SK-N-SH (cell line): Measurements from ENCODE around the gene IFNG. TPM values are rescaled to one million over a fixed set of nuclear protein-coding genes. Genes with fewer than 3 reads are reported as not detected.

Experiments used
- CTCF ChIA-PET: fragments of 300-600, 350-600 bp; formaldehyde crosslinking; extraction: SDS; loops from one replicate; lab custom pipeline; 2021; lab: Yijun Ruan, JAX
- POLR2A ChIA-PET: fragments of 350-600 bp; sonication (Branson Sonifier 250); formaldehyde crosslinking; extraction: SDS; loops from one replicate; lab custom pipeline; 2020; ENCODE audit warnings: antibody characterized with exemption, inconsistent platforms; lab: Yijun Ruan, JAX
- DNase-seq: peaks from one replicate; pipeline ENCODE4 v3.0.0; 2012
- H2AFZ ChIP-seq: fragments of 200-600 bp; sonication (generic); 2 replicates; pipeline ENCODE4 v1.8.1; 2016; ENCODE audit warnings: antibody characterized with exemption, mild to moderate bottlenecking, low read depth
- H3F3A ChIP-seq: fragments of 200-600 bp; sonication (generic); replicated peaks from 2 replicates; pipeline ENCODE3; 2016; ENCODE audit warnings: antibody characterized with exemption, mild to moderate bottlenecking; ENCODE audit not compliant: insufficient read depth
- H3K27ac ChIP-seq, 2 experiments: fragments of 200-500 bp in 1 of 2; fragments of 200-600 bp in 1 of 2; sonication (Bioruptor generic) in 1 of 2; sonication (generic), shearing (Covaris generic) in 1 of 2; 2 replicates each; pipeline versions ENCODE4 v1.5.1 to v1.6.1; 2014 to 2016; ENCODE audit warnings: low read depth in 2 of 2, inconsistent platforms in 1 of 2, low read length in 1 of 2, mild to moderate bottlenecking in 1 of 2, mixed read lengths in 1 of 2
- H3K27me3 ChIP-seq: fragments of 200-600 bp; sonication (generic), shearing (Covaris generic); 2 replicates; pipeline ENCODE4 v1.6.1; 2016; ENCODE audit warnings: mixed run types; ENCODE audit not compliant: insufficient read depth
- H3K36me3 ChIP-seq, 2 experiments: fragments of 200-500 bp in 1 of 2; fragments of 200-600 bp in 1 of 2; sonication (Bioruptor generic) in 1 of 2; sonication (generic) in 1 of 2; replicated peaks in 1 of 2; 2 replicates each; pipeline versions ENCODE3 to v1.5.1; 2014 to 2016; ENCODE audit warnings: low read length in 1 of 2, mild to moderate bottlenecking in 1 of 2; ENCODE audit not compliant: insufficient read depth in 2 of 2, control insufficient read depth in 1 of 2
- H3K4me1 ChIP-seq, 2 experiments: fragments of 200-500 bp in 1 of 2; fragments of 200-600 bp in 1 of 2; sonication (Bioruptor generic) in 1 of 2; sonication (generic), shearing (Covaris generic) in 1 of 2; 2 replicates each; pipeline versions ENCODE4 v1.5.1 to v1.6.1; 2014 to 2016; ENCODE audit warnings: low read depth in 1 of 2, low read length in 1 of 2, mixed run types in 1 of 2; ENCODE audit not compliant: insufficient read depth in 2 of 2, control insufficient read depth in 1 of 2
- H3K4me2 ChIP-seq: fragments of 200-600 bp; sonication (generic), shearing (Covaris generic); 2 replicates; pipeline ENCODE4 v1.6.1; 2017; ENCODE audit warnings: mixed run types
- H3K4me3 ChIP-seq, 2 experiments: fragments of 200-500 bp in 1 of 2; fragments of 200-600 bp in 1 of 2; sonication (Bioruptor generic) in 1 of 2; sonication (generic), shearing (Covaris generic) in 1 of 2; 2 replicates each; pipeline versions ENCODE4 v1.5.1 to v1.8.1; 2014 to 2016; ENCODE audit warnings: low read depth in 2 of 2, inconsistent platforms in 1 of 2, low read length in 1 of 2, mild to moderate bottlenecking in 1 of 2, mixed read lengths in 1 of 2, moderate library complexity in 1 of 2
- H3K79me2 ChIP-seq: fragments of 200-600 bp; sonication (generic); 2 replicates; pipeline ENCODE4 v1.8.1; 2017; ENCODE audit warnings: mild to moderate bottlenecking; ENCODE audit not compliant: insufficient read depth
- H3K9ac ChIP-seq: fragments of 200-600 bp; sonication (generic); 2 replicates; pipeline ENCODE4 v1.6.1; 2017; ENCODE audit warnings: mixed run types
- H3K9me2 ChIP-seq: fragments of 200-600 bp; sonication (generic); 2 replicates; pipeline ENCODE4 v1.6.1; 2017; ENCODE audit warnings: mixed run types
- H3K9me3 ChIP-seq: fragments of 200-600 bp; sonication (generic); 2 replicates; pipeline ENCODE4 v1.6.1; 2017; ENCODE audit warnings: mixed run types, mild to moderate bottlenecking, moderate library complexity
- H4K20me1 ChIP-seq: fragments of 200-600 bp; sonication (generic); 2 replicates; pipeline ENCODE4 v1.6.1; 2017; ENCODE audit warnings: mild to moderate bottlenecking, mixed run types; ENCODE audit not compliant: insufficient read depth
- GABPA ChIP-seq: IDR thresholded peaks from 2 replicates; pipeline ENCODE4 v1.4.0; 2012; ENCODE audit warnings: low read depth, mild to moderate bottlenecking
- JUND ChIP-seq: IDR thresholded peaks from 2 replicates; pipeline ENCODE4 v1.4.0; 2012
- NRF1 ChIP-seq: IDR thresholded peaks from 2 replicates; pipeline ENCODE4 v1.6.1; 2012; ENCODE audit warnings: low read depth, mild to moderate bottlenecking, low read length
- RAD21 ChIP-seq: IDR thresholded peaks from 2 replicates; pipeline ENCODE4 v1.6.1; 2012; ENCODE audit warnings: mild to moderate bottlenecking, low read length
- RXRA ChIP-seq: IDR thresholded peaks from 2 replicates; pipeline ENCODE4 v1.4.0; 2012; ENCODE audit warnings: low read depth, mild to moderate bottlenecking, borderline replicate concordance
- WGBS: methylation state at CpG from one replicate; pipeline ENCODE4 v1.1.6; 2017; ENCODE audit warnings: low lambda C conversion rate; 5-methylcytosine and 5-hydroxymethylcytosine counted together
- polyA plus RNA-seq, 3 experiments: library from polyadenylated mRNA; depleted of rRNA; stranded (reverse); fragments of >200 nt; gene quantifications; 2 replicates each; pipeline ENCODE4 v1.2.3, GENCODE V29; 2012
- TF ChIP-seq, protein P1 (sequence below): IDR thresholded peaks from 2 replicates; pipeline ENCODE4; 2012
- TF ChIP-seq, protein P2 (sequence below): fragments of 200-600 bp; sonication (generic); IDR thresholded peaks from 2 replicates; pipeline ENCODE4 v1.6.1; 2017; ENCODE audit warnings: antibody characterized with exemption, mild to moderate bottlenecking, moderate library complexity

The IFNG gene
- polyA plus RNA-seq, 1 of the 3 experiments (the other 2 are of a cell fraction): not detected

DNA sequence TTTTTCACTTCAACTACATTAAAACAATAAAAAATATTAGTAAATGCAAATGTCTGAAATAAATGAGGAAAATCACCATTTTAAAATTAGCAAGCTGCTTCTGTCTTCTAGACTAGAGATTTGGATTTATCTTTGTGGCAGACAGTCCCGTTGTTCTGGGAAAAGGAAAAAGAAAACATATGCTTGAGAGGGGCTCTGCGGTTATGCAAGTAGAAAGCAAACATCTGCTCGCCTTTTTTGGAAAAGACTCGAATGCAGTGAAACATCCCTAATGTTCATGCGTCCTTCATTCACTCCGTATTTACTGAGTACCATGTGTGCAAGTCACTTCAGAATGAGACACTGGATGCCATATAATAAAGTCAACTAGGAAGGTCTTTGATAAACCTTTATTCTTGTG is 44.9 kb downstream of the IFNG start:
- Histone ChIP-seq H3K79me2 (no peaks in the 10 kb centered on the region), H2AFZ (no peak overlapping the region), H3K4me1 (no peaks in the 10 kb centered on the region), H3K4me3 (no peak overlapping the region), H3K9me3 (no peaks in the 10 kb centered on the region), H4K20me1 (no peaks in the 10 kb centered on the region), H3K9ac (no peak overlapping the region), H3K27ac (no peak overlapping the region), H3F3A (no peaks in the 10 kb centered on the region), H3K9me2 (no peaks in the 10 kb centered on the region), H3K36me3 (no peaks in the 10 kb centered on the region), H3K4me2 (no peak overlapping the region), H3K27me3 (no peaks in the 10 kb centered on the region)
- 57% methylated on average over 6 of the region's 6 CpGs for WGBS
- ChIA-PET POLR2A (no interaction called here), CTCF (interaction anchor here (1.2 kb wide), 1 partner anchor 75 kb away, joined by 3 read pairs; no protein-coding TSS in a partner anchor)
- TF ChIP-seq, protein P1, sequence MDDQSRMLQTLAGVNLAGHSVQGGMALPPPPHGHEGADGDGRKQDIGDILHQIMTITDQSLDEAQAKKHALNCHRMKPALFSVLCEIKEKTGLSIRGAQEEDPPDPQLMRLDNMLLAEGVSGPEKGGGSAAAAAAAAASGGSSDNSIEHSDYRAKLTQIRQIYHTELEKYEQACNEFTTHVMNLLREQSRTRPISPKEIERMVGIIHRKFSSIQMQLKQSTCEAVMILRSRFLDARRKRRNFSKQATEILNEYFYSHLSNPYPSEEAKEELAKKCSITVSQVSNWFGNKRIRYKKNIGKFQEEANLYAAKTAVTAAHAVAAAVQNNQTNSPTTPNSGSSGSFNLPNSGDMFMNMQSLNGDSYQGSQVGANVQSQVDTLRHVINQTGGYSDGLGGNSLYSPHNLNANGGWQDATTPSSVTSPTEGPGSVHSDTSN: no peak
- no peak for TF ChIP-seq RXRA
- no peak for TF ChIP-seq JUND
- no peak for TF ChIP-seq NRF1
- TF ChIP-seq GABPA: no peak
- no peak for DNase-seq

DNA sequence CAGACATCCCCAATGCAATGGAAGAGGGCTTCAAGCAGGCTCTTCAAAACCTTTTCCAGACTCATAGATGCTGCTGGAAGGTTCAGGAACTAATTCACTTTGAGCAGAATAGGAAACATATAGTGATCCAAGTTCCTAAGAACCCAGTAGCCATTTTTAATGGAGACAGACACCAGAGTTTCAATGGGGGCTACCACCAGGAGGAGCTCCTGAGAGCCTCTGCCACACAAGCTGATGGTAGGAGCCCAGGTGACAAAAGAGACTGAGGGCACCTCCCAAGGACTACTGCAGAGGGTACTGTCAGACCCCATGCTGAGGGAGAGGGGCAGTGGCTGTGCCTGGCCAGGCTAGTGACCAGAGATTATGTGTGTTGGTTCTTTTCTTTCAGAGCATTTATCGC is 45.9 kb downstream of the IFNG start:
- no peaks in the 10 kb centered on the region for H4K20me1 ChIP-seq
- no peak for DNase-seq
- H3K9ac ChIP-seq: no peak overlapping the region
- POLR2A ChIA-PET: no interaction called here
- no peak overlapping the region for H3K27ac ChIP-seq
- H3K27me3 ChIP-seq: no peaks in the 10 kb centered on the region
- H3K79me2 ChIP-seq: no peaks in the 10 kb centered on the region
- no peaks in the 10 kb centered on the region for H3K36me3 ChIP-seq
- 0% methylated on average over 1 of the region's 1 CpG for WGBS
- H3K4me3 ChIP-seq: no peak overlapping the region
- H3K9me2 ChIP-seq: no peaks in the 10 kb centered on the region
- CTCF ChIA-PET: interaction anchor here (1.0 kb wide), 1 partner anchor 10 kb away, joined by 3 read pairs; no protein-coding TSS in a partner anchor
- TF ChIP-seq, protein P2, sequence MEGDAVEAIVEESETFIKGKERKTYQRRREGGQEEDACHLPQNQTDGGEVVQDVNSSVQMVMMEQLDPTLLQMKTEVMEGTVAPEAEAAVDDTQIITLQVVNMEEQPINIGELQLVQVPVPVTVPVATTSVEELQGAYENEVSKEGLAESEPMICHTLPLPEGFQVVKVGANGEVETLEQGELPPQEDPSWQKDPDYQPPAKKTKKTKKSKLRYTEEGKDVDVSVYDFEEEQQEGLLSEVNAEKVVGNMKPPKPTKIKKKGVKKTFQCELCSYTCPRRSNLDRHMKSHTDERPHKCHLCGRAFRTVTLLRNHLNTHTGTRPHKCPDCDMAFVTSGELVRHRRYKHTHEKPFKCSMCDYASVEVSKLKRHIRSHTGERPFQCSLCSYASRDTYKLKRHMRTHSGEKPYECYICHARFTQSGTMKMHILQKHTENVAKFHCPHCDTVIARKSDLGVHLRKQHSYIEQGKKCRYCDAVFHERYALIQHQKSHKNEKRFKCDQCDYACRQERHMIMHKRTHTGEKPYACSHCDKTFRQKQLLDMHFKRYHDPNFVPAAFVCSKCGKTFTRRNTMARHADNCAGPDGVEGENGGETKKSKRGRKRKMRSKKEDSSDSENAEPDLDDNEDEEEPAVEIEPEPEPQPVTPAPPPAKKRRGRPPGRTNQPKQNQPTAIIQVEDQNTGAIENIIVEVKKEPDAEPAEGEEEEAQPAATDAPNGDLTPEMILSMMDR: peak; percentile 31; the same call in 1 of the 2 replicates
- no peak for TF ChIP-seq NRF1
- TF ChIP-seq, all 33 proteins: peak for 1
- H3K4me2 ChIP-seq: no peak overlapping the region
- no peaks in the 10 kb centered on the region for H3K4me1 ChIP-seq
- no peaks in the 10 kb centered on the region for H3F3A ChIP-seq
- no peak overlapping the region for H2AFZ ChIP-seq
- no peaks in the 10 kb centered on the region for H3K9me3 ChIP-seq

DNA sequence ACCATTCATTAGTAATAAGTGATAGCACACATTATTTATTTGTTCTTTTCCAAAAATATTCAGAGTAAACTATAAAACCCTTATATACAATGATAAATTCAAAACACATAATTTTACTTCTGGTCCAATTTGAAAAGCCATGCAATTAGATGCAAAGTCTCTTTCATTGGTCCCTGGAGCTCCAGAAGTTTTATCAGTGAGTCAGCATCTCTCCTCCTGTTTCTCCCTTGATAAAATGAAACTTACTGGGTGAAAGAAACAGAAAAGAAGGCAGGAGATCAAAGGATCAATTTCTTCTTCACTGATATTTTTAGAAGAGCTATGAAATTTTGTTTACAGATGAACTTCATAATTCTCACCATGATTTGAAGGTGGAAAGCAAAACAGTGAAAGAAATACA is 47.5 kb downstream of the IFNG start:
- no peaks in the 10 kb centered on the region for H3K27me3 ChIP-seq
- no peak overlapping the region for H3K4me2 ChIP-seq
- no peaks in the 10 kb centered on the region for H3F3A ChIP-seq
- no peaks in the 10 kb centered on the region for H3K36me3 ChIP-seq
- no peaks in the 10 kb centered on the region for H4K20me1 ChIP-seq
- H3K9me3 ChIP-seq: no peaks in the 10 kb centered on the region
- H3K9me2 ChIP-seq: no peaks in the 10 kb centered on the region
- no peak overlapping the region for H3K4me3 ChIP-seq
- H3K4me1 ChIP-seq: no peaks in the 10 kb centered on the region
- no peak overlapping the region for H2AFZ ChIP-seq
- no peak for TF ChIP-seq RAD21
- CTCF ChIA-PET: interaction anchor here (1.4 kb wide), 1 partner anchor 111 kb away, joined by 3 read pairs; no protein-coding TSS in a partner anchor
- POLR2A ChIA-PET: no interaction called here
- no peak for DNase-seq
- no peak overlapping the region for H3K27ac ChIP-seq
- H3K9ac ChIP-seq: no peak overlapping the region
- no peaks in the 10 kb centered on the region for H3K79me2 ChIP-seq
